GM18498 (cell line): ENCODE results near the gene MAP4K2.

ENCODE experiments used
- ATAC-seq: cut with Tn5 transposase; IDR thresholded peaks from one replicate; pipeline ENCODE4 v1.9.1; 2021; ENCODE audit warnings: mild to moderate bottlenecking, moderate library complexity; ENCODE audit not compliant: unreplicated experiment

Gene MAP4K2

DNA sequence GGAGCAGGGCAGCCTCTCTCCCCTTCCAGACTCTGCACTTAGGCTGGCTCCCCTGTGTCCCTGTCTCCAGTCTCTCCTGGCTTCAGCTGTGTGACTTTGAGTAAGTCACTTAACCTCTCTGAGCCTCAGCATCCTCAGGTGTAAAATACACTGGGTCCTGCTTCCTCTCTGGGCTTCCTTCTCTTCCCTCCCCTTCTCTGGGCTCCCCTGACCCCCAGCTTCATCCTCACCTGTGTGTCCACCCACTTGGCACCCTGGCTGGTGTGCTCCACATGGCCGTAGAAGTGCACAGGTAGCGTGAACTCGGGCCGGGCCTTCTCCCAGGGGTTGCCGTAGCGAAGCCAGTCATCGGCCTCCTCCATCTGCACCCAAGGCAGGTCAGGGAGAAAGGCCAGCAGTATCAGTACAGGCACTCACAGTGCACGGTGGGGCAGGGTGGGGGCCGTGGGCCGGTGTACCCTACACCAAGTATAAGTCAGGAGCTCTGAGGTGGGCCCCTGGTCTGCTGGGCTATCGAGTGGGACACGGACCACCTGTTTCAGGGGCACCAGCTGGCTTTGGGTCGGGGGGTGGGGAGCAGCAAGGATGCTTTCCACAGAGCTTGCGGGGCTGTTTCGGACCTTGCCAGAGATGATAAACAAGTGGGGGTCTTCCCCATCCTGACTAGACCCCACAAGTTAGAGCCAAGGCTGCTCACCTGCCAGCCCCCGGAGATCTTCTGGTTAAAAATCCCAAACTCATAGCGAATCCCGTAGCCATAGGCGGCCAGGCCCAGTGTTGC lies 45.3 kb downstream of the MAP4K2 start:
- no peak for ATAC-seq

DNA sequence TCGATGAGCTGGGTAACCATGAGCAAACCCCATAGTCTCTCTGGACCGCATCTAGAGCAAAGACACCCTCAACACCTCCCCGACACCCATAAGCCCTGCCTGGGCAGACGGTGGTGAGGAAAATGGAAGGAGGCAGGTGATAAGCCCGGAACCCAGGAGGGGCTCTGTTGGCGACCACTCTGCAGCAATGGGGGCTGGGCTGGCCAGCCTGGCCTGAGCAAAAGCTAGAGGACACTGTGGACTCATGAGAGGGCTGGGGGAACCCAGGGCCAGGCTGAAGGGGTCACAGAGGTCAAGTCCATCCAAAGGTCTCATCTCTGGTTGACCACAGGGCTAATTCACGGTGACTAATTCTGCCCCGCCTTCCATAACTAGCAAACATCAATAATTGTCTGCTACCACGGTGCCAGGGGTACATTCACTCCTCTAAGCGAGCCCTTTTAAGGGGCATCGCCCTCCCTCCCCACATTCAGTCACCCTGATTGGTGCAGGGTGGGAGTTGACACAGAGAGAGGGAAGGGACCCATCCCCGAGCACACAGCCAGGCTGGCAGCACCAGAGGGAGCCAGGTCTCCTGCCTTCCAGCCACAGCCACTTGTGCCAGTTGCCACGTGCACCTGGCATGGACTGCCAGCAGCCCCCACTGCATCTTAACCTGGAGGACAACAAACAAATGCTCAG lies 47.2 kb downstream of the MAP4K2 start:
- ATAC-seq: no peak

GRCh38 chr11:64754919-64755662 lies 47.9 kb downstream of the MAP4K2 start:
- ATAC-seq: no peak

GRCh38 chr11:64754124-64754918 lies 48.7 kb downstream of the MAP4K2 start:
- no peak for ATAC-seq

- ATAC-seq: no peak
Observed at GRCh38 chr11:64753380-64754123, 49.5 kb downstream of the MAP4K2 start.

DNA sequence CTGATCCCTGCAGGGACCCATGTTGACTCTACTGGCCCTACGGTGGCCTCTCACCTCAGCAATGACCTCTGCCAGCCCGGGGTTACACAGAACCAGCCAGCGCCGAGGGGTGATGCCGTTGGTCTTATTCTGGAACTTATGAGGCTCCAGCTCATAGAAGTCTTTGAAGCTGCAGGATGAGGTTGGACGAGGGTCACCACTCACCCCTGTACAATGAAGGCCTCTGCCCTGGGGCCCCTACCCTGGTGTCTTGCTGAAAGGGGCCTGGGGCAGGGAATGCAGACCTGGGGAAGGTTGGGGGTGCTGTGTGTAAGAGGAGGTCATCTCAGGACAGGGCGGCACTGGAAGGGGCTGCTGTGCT lies 50.0 kb downstream of the MAP4K2 start:
- ATAC-seq: no peak

- no peak for ATAC-seq
Observed at GRCh38 chr11:64752175-64752970, 50.6 kb downstream of the MAP4K2 start.

DNA sequence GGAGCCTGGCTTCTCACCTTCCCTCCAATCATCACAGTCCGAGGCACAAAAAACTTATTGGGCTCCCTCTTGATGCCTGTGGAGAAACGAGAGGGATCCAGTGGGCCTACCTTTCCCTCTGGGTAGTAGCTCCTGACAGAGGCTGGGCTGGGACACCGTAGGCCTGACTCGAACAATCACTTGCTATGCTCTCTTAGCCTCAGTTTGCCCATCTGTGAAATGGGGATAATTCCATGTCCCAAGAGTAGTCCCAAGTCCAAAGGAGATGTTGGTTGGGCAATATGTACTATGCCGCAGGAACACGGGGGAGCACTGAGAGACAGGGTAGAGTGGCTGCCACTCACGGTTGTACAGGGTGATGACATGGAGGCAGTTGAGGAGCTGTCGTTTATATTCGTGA lies 51.4 kb downstream of the MAP4K2 start:
- no peak for ATAC-seq

GRCh38 chr11:64751136-64751535 lies 51.9 kb downstream of the MAP4K2 start:
- ATAC-seq: no peak

DNA sequence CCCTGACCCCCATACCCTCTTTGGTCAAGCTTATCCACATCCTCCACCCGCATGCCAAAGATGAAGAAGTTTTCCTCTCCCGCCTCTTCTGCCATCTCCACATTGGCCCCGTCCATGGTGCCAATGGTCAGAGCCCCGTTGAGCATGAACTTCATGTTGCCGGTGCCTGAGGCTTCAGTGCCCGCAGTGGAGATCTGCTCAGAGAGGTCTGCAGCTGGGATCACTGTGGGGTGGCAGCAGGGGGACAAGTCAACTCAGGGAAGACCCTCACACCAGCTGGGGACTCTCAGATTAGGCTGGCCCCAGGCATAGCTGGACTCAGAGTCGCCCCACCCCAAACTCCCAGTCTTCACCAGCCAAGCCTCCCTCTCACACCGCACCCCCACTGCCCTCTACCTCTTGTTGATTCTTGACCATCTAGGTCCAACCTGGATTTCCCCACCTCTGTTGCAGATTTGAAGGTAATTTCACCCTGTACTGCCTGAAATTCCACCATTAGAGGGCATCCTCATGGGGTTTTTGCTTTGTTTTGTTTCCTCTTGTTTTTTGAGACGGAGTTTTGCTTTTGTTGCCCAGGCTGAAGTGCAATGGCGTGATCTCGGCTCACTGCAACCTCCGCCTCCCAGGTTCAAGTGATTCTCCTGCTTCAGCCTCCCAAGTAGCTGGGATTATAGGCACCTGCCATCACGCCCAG lies 52.5 kb downstream of the MAP4K2 start:
- no peak for ATAC-seq

GRCh38 chr11:64747961-64748665 lies 54.9 kb downstream of the MAP4K2 start:
- ATAC-seq: no peak

DNA sequence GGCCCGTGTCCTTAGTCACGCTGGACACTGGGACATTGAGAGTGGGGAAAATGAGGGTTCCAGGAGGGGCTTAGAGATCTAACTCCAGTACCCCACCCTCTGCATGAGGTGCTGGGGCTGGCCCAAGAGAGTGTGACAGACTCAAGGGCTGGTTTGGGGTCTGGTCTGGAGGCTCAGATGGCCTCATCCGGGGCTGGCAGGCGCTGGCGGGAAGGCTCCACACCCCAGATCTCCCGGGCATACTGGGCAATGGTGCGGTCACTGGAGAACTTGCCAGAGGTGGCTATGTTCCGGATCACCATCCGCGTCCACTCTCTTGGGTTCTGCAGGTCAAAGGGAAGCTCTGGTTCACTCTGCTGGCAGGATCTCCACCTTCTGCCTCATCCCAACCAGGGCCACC lies 56.5 kb downstream of the MAP4K2 start:
- ATAC-seq: no peak

GRCh38 chr11:64745521-64746328 lies 57.3 kb downstream of the MAP4K2 start:
- no peak for ATAC-seq

GRCh38 chr11:64745189-64745520 lies 57.9 kb downstream of the MAP4K2 start:
- no peak for ATAC-seq

DNA sequence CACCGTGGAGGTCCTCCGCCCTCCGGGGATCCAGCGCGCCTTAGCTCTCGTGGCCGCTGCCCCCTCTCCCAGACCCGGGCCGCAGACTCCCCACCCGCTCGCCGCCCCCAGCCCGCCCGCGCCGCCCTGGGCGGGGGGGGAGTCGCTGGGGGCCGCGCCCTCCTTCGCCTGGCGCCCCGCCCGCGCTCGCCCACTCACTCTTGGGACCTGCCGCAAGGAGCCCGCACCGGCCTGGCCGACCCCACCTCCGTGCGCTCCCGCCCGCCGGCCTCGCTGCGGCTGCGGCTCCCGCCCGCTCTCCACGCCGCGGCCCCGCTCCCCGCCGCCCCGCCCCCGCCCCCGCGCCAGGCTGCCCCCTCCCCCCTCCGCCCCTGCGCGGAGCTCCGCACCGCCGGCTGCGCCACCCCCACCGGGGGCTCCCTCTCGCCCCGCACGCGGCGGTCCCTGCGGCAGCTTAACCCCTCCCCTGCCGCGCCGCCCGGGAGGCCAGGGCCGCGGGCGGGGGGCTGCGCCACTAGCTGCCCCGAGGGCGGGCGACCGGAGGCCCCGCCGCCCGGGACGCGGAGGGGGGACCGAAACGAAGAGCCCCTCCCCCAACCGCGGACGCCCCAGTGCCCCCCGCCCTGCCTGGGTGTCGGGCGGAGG lies 58.3 kb downstream of the MAP4K2 start:
- no peak for ATAC-seq

- no peak for ATAC-seq
Observed at GRCh38 chr11:64743591-64744543, 59.1 kb downstream of the MAP4K2 start, which contains the start of gene RASGRP2. RASGRP2 (minus strand) TSS chr11:64744142; CDS start chr11:64742866, 1,276 bp downstream.
